Measurements from ENCODE around the gene LIMS2.

The LIMS2 gene

DNA sequence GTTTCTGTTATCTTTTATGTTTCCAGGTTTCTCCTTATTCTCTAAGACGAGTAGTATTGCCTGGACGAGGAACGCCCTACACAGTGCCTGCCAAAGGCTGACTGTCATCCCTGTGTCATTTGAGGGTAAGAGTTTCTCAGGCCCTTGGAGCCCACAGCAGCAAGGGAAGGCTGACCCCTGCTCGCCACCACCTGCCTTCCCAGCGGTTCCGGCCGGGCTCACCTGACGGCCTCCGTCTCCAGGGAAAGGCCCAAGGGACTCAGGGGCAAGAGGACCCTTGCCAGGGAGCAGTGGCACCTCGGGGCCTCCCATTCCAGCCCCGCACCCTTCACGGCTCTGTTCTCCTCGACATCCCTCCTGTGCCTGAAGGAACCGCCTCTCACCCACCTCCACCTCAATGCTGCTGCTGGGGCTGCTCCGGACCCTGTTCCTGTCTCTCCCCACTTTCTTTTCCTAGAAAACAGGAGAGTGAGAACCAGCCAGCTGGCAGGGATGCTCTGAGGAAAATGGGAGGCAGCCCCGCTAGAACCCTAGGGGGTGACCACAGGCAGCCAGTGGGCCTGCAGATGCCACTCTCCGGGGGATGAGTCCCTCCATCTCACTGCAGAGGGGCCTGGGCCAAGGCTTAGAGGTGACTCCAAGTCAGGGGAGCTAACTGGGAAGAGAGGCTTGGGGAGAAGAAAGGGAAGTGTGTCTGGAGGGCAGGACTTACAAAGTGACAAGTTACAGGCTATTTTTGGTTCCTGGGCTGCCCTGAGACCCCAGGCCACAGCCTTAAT lies 1.9 kb downstream of the LIMS2 start:
- no peak for DNase-seq

DNA sequence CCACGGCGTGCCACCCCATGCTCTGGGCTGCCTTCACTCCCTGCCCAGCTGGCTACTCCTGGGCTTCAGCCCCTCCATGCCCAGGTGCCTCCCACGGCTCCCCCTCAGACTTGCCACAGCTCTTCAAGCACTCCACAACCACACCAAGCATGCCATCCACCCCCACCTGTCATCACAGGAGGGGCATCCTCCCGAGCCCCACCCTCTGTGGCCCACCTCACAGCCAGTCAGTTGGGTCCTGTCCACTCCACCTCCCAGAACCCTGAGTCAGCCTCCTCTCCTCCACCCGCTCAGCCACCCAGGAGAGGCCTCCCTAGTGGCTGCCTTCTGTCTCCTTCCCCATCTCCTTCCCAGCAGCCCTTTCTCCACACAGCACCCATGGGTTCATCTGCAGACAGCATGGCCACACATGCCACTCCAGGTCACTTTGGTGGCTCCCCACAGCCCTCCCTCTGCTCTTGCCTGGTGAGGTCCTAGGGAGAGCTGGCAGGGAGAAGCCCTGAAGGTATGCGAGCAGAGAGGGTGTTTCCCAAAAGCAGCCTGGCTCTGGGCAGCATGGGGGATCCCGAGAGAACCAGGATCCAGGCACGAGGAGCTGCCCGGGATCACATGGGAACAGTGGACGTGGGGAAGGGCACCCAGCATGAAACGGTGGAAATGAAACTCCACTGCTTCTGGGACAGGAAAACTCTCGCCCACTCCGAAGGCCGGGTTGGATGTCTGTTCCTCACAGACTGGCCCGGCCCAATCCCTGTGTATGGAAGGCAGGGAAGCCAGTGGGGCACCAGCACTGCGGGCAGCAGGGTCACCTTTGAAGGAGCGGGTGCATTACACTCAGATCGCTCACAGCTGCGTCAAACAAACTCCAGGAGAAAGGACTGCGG lies 2.7 kb downstream of the LIMS2 start:
- no peak for DNase-seq

DNA sequence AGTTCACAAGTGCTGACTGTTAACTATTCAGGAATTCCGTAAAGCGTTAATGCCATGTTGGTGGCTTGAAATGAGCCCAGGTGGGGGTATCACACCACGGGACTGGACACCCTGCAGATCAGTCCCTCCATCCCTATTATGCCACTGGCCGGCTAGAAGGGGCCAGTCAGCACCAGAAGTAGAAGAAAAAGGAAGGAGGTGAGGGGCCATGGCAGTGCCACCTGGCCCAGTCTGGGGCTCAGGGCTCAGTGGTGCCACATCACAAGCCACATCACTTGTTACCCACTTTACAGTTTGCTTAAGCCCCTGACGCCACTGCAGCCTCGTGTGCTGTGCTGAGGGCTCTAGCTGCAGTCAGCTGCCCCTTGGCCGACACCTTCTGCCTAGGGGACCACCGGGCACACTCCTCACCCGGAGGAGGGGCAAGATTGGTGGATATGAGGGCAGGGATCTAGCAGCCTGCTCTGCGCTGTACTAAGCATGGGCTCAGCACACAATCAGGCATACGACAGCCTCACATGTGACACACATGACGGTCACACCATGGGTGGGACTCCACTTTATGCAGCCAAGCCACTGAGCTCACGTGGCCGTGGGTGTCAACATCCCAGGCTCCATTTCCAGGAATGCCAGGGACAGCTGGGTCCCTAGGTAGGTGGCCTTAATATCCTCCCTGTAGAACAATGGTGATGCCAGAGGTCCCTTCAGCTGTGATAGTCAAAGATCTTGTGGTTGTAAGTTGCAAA lies 3.6 kb downstream of the LIMS2 start:
- DNase-seq = no peak

DNA sequence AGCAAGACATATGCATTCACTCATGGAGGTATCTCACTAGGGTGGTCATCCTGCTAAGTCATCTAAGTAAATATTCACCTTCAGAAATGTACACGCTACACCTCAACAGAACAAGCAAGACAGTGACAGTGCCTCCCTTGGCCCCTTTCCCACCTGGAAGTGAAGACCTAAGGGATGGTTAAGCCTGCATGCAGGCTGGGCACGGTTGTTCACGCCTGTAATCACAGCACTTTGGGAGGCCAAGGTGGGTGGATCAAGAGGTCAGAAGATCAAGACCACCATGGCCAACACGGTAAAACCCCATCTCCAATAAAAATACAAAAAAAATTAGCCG lies 4.4 kb downstream of the LIMS2 start:
- DNase-seq = no peak

DNA sequence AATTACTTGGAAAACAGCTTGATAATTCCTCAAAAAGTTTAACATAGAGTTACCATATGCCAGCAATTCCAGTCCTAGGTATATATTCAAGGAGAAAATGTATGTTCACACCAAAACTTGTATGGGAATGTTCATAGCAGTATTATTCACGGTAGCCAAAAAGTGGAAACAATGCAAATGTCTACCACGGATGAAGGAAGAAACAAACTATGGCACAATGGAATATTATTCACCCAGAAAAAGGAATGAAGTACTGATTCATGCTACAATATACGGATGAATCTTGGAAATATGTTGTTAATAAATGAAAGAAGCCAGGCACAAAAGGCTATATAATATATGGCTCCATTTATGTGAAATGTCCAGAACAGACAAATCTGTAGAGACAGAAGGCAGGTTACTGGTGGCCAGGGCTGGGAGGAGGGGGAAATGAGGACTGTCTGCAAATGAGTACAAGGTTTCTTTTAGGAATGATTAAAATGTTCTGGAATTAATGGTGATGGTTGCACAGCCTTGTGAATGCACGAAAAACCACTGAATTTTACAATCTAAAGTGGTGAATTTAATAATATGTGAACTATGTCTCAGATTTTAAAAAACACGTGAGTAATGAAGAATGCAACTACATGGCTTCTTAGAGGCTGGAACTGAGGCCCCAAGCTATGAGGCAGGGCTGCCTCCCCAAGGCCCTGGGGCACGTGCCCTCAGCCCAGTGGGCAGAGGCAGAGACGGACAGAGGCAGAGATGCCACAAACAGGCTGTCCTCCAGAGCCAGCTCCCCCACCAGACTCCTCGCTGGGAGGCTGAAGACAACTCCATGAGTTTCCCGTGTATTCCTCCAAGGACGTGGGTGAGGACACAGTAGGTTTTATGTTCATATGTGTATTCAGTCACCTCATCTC lies 5.0 kb downstream of the LIMS2 start:
- no peak for DNase-seq

DNA sequence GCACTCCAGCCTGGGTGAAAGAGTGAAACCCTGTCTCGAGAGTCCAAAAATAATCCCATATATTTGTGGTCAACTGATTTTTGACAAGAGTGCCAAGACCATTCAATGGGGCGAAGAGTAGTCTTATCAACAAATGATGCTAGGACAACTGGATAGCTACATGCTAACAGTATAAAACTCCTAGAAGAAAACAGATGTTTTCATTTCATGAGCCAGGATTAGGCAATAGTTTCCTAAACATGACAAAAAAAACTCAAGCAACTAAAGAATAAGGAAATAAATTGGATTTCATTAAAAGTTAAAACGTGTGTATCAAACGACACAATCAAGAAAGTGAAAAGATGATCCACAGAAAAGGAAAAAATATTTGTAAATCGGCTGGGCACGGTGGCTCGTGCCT lies 6.3 kb downstream of the LIMS2 start:
- DNase-seq = no peak

DNA sequence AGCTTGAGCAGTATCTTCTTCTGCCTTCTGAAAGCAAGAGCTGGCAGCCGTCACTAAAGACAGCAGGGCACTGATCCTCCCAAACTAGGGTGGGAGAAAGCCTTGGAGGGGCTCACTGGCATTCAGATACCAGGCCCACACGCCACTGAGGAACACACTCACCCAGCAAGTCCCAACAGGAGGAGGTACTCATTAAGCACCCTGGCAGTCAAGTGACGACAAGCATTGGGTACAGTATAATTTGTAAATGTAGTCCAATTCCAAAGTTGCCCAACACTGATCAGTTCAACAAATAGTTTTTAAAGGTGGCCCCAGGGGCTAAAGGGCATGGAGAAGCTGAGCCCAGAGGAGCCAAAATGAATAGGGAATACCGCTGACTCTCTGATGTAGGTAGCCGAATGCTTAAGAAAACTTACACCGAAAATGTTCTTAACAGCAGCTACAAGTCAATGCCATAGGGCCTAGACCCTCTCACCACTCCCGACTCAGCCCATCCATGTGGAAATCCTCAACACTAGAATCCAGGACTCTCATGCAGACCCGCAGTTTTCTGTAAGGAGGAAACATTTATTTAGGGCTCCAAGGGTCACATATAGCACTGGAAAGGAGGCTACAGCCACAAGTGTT lies 9.9 kb downstream of the LIMS2 start:
- DNase-seq = no peak

DNA sequence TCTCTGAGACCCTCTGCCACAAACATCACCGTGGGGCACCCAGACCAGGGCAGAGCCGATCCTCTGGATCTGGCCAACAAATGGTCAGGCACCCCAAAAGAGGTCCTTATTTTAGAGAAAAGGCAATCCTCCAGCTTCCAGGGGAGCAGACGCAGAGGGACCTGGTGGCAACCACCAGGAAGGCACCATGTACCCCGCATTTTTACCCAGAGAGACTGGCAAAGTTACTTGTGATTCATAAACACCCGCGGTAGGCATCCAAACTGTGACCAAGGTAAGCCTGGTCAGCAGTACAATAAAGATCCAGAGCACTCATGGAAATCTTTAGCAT lies 10.5 kb downstream of the LIMS2 start:
- DNase-seq = no peak

DNA sequence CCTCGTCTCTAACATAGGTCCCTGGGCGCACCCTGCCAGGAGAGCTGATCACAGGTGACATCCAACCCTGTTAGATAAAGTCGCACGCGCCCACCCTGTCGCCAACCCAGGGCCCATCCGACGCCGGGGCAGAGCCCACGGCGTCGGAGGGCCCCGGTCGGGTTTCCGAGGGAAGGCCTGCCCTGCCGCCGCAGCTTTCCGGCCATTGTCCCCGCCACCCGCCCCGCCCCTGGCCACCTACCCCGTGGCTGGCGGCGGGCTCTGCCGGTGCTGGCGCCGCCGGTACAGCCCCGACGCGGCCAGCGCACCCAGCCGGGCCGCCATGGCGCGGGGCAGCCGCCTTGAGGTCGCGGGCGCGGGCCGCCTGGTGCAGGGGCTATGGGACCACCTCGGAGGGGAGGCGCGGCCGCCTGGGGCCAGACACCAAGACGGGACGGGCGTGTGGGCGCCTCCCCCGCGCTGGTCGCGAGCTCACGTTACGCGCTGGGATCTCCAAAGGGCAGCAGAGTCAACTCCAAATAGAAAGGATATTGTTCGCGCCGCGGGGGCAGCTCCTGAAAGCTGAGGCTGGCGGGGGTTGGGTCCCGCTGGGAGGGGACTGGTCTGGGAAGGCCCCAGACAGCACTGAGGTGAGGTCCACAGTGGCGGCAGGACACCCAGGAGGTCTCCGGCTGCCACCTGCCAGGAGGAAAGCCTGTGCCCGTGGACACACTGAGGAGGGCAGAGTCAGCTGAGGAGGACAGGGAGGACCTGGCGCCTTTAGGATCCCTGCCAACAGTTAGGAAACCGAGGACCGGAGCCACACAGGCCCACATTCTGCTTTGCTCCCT lies 11.1 kb downstream of the LIMS2 start:
- no peak for DNase-seq

DNA sequence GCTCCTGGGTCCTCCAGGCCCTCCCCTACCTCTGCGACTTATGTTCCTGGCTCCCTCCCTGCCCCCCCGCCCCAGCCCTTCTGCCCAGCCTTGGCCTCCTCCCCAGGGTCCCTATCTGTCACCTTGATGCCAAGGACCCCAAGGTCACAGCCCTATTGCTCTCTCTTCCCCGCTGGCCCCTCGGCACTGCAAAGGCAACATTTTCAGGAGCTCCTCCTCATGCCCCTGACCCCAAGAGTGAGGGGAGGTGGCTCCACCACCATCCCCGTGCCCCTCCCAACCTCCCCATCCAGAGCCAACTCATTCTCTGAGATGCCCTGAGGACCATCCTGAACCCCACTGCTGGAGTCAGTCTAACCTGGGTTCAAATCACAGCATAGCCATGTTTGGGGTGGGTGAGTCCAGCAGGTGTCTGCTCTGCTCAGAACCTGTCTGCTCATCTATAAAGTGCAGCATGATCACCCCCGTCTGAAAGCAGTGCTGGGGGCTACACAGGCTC lies 11.7 kb downstream of the LIMS2 start:
- DNase-seq = no peak

DNA sequence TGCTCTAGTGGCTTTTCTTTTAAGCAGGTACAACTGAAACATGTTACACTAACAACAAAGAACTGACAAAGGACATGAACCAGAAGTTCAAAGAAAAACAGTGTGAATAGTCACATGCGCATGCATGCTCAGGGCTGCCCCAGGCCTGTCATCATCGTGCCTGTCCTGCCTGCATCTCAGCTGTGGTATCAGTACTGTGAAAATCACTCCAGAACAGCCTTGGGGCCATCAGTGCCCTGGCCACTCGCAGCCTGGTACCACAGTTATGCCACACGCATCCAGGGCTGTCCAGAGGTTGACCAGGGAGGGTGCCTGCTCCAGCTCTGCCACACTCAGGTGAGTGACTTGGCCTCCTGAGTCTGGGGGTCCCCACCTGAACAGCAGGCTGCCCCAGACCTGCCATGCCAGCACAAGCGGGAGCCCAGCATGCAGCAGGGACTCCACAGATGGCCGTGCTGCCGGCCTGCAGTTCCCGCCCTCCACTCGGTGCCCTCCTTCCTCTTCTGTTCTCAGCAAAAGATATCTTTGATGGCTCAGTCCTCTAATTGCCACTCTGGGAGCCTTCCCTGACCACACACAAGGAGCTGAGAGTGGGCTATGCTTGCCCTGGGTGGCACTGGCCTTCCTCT lies 12.3 kb downstream of the LIMS2 start:
- DNase-seq = no peak

DNA sequence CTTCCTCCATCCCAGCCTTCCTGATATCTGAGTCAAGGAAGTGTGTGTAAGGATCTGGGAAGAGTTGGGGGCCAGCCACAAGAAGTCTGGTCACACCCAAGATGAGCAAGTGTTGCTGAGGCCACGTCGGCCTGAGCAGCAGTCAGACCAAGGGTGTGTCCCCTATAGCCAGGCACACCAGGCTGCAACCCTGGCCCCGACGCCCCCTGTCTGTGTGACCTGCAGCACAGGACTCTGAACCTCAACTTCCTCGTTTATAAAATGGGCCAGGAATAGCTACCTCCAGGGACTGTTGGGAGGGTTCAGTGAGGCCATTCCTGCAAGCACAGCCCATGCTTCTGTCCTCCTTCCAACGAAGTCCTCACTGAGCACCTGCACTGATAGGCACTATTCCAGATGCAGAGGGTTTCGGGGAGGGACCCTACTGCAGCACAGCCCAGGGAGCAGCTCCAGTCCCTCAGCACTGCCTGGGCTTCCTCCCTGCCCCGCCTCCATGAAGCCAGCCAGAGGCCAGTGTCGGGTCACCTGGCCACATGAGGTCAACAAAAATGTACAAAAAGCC lies 13.3 kb downstream of the LIMS2 start:
- DNase-seq = no peak

DNA sequence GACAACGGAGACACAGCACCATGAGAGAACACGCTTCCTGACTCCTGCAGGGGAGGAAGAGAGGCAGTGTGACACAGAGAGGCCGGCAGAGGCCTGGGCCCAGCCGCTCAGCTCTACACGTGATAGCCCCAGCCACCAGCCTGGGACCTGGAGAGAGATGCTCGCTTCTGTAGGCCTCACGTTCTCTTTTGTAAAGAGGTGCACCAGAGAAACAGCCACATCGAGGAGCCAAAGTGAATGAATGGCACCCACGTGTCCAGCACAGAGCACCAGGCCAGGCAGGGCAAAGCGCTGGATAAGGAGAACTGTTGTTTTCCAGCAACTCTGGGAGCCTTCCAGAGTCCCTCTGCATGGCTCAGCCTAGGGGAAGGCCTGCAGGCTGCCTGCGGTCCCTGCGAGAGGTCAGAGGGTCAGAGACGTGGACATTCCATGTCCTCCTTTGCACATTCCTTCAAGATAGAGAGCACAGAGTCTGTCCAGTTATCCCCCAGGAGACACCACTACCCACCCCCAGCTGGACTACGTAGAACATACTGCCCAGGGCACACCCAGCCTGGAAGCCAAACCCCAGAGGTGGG lies 14.2 kb downstream of the LIMS2 start:
- no peak for DNase-seq

DNA sequence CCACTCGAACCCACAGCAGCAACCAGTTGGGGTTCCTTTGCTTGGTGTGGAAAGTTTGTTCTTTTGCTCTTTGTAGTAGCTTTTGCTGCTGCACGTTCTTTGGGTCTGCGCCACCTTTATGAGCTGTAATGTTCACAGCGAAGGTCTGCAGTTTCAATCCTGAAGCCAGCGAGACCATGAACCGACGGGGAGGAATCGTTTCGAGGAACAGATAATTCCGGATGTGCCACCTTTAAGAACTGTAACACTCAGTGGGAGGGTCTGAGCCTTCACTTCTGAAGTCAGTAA lies 15.1 kb downstream of the LIMS2 start:
- no peak for DNase-seq

DNA sequence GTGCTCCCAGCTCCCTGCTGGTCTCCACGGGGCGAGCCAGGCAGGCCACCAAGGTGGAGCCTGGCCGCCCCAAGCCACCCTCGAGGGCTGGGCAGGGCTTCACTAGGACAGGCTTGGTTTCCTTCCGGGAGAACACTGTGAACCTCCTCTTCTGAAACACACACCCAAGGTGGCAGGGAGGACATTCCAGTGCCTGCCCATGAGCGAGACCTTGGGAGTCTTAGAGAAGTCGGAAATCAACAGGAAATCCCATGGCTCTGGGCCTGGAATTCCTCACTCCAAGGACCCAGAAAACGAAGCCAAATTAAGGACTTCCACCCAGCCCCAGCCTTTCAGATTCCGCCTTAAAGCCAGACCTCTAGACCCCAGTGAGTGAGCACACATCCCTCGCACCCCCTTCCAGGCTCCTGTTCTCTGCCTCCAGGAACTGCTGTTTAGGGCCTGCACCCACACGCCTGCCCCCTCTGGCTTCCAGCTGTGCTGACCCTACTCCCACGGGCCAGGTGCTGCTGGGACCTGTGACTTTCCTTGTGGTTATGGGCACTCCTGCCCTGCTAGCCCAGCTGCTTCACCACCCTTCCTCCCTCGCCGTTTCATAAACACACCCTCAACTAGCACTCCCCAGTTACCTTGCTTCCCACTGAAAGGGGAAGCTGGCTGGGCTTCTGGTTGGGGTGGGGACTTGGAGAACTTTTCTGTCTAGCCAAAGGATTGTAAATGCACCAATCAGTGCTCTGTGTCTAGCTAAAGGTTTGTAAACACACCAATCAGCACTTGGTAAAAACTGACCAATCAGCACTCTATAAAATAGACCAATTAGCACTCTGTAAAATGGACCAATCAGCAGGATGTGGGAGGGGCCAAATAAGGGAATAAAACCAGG lies 15.7 kb downstream of the LIMS2 start:
- DNase-seq = no peak

DNA sequence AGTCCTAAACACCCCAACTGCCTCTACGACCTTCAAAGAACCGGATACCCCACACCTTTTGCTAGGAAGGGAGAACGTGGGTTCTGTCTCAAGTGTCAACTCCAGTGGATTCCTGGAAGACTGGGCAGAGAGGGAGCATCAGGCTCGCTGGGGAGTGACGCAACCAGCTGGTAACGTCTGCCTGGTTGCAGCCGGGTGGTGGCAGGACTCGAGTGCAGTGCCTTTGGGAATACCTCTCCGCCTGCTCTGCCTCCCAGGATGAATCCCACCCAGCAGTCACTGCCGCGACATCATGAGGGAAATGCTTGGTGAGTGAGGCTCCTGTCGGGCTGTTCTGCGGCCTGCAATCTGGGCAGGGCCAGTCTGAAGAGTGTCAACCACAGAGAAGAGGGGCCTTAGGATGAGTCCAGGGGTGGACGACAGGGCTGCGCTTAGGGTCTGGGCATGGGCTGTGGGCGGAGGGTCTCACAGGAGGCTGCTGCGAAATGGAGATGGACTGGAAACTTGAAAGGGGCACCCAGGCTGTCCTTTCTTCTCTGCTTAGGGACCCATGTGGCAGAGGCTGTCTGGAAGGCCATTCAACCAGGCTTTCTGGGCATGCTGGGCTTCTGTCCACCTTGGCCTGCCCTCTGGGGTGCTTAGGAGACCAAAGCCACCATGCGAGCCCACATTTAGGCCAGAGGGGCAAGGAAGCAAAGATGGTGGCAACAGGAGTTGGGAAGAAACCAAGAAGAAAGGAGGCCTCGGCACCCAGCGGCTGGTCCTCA lies 16.5 kb downstream of the LIMS2 start:
- no peak for DNase-seq

DNA sequence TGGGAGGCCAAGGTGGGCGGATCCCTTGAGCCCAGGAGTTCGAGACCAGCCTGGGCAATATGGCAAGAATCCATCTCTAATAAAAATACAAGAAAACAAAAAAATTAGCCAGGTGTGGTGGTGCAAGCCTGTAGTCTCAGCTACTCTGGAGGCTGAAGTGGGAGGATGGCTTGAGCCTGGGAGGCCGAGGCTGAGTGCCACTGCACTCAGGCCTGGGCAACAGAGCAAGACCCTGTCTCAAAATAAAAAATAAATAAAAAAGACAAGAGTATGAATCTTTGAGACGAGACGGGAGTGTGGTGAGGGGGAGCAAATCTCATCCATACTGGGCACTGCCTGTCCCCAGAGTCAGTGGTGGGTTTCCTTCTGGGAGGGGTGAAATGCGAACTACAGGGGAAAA lies 17.2 kb downstream of the LIMS2 start:
- DNase-seq = no peak

DNA sequence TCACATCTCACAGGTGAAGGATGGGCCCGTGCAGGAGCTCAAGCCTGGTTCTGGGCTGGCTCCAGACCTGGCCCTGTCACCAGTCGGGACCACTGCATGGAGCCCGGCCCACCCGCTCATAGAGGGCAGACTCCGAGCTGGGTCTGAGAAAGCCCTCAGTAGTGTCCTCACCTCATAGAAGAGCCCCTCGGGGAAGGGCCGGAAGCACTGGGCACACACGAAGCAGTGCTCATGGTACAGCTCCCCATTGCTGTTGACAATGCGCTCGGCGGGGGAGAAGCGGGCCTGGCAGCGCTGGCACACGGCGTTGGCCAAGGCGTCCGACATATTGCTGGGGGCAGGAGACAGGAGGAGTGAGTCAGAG lies 18.1 kb downstream of the LIMS2 start:
- DNase-seq = no peak

Data from NCI-H748 treated with DMSO at 0.1 percent for 48 hours (cell line).